HepG2 (cell line): ENCODE results near the gene SEBOX. TPM values are rescaled to one million over a fixed set of nuclear protein-coding genes. Genes with fewer than 3 reads are reported as not detected.

Experiments used
- BHLHE40 ChIP-seq: IDR thresholded peaks from 2 replicates; pipeline ENCODE4 v1.6.1; 2011; ENCODE audit warnings: low read length, improper control_type of control experiment
- SP2 ChIP-seq: sonication (generic); formaldehyde crosslinking; IDR thresholded peaks from 2 replicates; pipeline ENCODE4 v1.5.1; 2020; ENCODE audit warnings: mild to moderate bottlenecking, missing genetic modification reagents
- THAP11 ChIP-seq: IDR thresholded peaks from 2 replicates; pipeline ENCODE4 v1.6.1; 2016; ENCODE audit warnings: missing biosample characterization, missing genetic modification reagents
- ZC3H13 ChIP-seq: sonication (generic); formaldehyde crosslinking; IDR thresholded peaks from 2 replicates; pipeline ENCODE4 v1.8.1; 2023; ENCODE audit warnings: mild to moderate bottlenecking, missing genetic modification reagents, moderate library complexity
- ZNF317 ChIP-seq: sonication (generic); formaldehyde crosslinking; IDR thresholded peaks from 2 replicates; pipeline ENCODE4 v1.5.0; 2020; ENCODE audit warnings: mild to moderate bottlenecking, missing genetic modification reagents
- ZNF564 ChIP-seq: sonication (generic); formaldehyde crosslinking; IDR thresholded peaks from 2 replicates; pipeline ENCODE4 v1.8.1; 2023; ENCODE audit warnings: mild to moderate bottlenecking, missing genetic modification reagents
- polyA plus RNA-seq, 8 experiments: library from polyadenylated mRNA; depleted of rRNA in 3 of 8; stranded (reverse) in 7 of 8; unstranded in 1 of 8; fragments of >200 nt; fragmentation: Illumina TruSeq in 4 of 8; extraction: Trizol in 4 of 8; gene quantifications; 2 replicates each; pipeline versions ENCODE4 v1.2.1 to v1.2.3, GENCODE V29; 2011 to 2016; ENCODE audit warnings: low read depth in 4 of 8, missing spikeins in 1 of 8, mixed read lengths in 1 of 8; ENCODE audit not compliant: insufficient read depth in 1 of 8
- total RNA-seq, 5 experiments: library from RNA; depleted of rRNA; stranded (reverse); fragments of >200 nt; fragmentation: Illumina TruSeq; extraction: Trizol; gene quantifications; 2 replicates each; pipeline ENCODE4 v1.2.3, GENCODE V29; 2016; ENCODE audit warnings: low read depth in 1 of 5
- TF ChIP-seq, protein P1 (sequence below): fragments of 450-650 bp; IDR thresholded peaks from 2 replicates; pipeline ENCODE4 v1.6.1; 2017; ENCODE audit warnings: mild to moderate bottlenecking
- TF ChIP-seq, protein P2 (sequence below): sonication (generic); formaldehyde crosslinking; IDR thresholded peaks from 2 replicates; pipeline ENCODE4 v1.5.0; 2020; ENCODE audit warnings: mild to moderate bottlenecking, missing genetic modification reagents

Gene SEBOX
- total and polyA plus RNA-seq, 2 of the 13 experiments (the other 11 are each of a cell fraction or from before 2014, with no cell fraction given) = not detected

DNA sequence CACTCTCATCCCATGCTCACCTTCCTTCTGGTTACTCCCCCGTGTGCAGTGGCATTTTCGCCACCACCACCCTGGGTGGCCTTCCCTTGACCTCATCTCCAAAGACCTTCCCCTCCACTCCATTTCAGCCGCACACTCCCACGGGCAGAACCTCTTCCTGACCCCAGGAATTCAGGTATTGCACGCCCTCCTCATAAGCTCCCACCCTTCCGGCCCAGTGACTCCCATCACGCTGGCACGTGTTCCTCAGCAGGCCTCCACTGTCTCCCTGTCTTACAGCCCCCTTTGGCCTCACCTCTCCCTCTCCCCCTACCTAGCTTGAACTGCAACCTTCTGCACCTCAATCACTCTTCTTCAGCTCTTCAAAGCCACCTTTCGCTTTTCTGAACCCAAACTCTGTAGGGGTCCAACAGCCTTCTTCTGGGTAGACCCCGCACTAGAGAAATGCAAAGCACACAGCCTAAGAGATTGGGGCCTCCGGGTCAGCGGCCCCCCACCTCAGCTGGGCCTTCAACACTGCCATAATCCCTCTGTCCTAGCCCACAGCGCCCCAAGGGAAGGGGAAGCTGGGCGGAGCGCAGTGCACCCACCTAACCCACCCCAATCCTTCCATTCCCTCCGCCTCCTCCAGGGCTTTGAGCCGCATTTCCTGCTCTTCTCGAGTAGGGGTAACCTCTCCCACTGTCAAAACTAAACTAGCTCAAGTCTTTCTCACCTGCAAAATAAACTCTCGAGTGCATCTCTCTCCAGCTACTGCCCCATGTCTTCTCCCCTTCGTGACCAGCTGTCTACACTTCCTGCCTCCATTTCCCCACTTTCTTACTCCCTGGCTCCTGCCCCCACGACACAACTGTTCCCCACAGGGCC, 47.7 kb downstream of the SEBOX start (continued):
- TF ChIP-seq, protein P1, sequence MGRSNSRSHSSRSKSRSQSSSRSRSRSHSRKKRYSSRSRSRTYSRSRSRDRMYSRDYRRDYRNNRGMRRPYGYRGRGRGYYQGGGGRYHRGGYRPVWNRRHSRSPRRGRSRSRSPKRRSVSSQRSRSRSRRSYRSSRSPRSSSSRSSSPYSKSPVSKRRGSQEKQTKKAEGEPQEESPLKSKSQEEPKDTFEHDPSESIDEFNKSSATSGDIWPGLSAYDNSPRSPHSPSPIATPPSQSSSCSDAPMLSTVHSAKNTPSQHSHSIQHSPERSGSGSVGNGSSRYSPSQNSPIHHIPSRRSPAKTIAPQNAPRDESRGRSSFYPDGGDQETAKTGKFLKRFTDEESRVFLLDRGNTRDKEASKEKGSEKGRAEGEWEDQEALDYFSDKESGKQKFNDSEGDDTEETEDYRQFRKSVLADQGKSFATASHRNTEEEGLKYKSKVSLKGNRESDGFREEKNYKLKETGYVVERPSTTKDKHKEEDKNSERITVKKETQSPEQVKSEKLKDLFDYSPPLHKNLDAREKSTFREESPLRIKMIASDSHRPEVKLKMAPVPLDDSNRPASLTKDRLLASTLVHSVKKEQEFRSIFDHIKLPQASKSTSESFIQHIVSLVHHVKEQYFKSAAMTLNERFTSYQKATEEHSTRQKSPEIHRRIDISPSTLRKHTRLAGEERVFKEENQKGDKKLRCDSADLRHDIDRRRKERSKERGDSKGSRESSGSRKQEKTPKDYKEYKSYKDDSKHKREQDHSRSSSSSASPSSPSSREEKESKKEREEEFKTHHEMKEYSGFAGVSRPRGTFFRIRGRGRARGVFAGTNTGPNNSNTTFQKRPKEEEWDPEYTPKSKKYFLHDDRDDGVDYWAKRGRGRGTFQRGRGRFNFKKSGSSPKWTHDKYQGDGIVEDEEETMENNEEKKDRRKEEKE = no peak
- TF ChIP-seq ZNF564 (CRISPR knock-in tag) (no peak), ZC3H13 (CRISPR knock-in tag) (peak; percentile 5; the same call in 1 of the 2 replicates), SP2 (CRISPR knock-in tag) (no peak), BHLHE40 (no peak), ZNF317 (CRISPR knock-in tag) (no peak), THAP11 (CRISPR knock-in tag) (no peak)
- TF ChIP-seq, protein P2, sequence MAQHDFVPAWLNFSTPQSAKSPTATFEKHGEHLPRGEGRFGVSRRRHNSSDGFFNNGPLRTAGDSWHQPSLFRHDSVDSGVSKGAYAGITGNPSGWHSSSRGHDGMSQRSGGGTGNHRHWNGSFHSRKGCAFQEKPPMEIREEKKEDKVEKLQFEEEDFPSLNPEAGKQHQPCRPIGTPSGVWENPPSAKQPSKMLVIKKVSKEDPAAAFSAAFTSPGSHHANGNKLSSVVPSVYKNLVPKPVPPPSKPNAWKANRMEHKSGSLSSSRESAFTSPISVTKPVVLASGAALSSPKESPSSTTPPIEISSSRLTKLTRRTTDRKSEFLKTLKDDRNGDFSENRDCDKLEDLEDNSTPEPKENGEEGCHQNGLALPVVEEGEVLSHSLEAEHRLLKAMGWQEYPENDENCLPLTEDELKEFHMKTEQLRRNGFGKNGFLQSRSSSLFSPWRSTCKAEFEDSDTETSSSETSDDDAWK (CRISPR knock-in tag) = no peak
